ENCODE measurements around the gene CCER1.
"Not testable (repeated sequence)": the region's sequence is repeated elsewhere in the genome, so short reads cannot be mapped to it uniquely, and the experiment has no call there.

Gene CCER1, protein sequence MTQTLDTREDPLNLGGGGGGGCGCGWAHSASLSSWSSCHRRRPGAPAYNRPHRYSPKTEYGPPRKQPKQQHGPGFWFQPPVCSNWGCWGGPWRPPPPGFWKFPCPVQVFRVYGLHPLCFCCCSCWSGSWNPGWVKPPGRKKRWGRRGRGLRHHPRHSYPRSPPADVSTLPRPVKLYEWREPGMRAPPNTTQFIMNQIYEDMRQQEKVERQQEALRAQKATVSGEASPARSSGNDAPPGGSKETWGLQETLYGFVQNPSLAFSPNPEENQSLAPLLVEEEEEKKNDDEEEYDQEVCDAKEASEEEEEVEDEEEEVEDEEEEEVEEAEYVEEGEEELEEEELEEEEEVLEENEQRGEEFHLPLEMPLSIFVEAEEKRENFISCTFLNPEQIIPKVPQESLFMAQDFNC

DNA sequence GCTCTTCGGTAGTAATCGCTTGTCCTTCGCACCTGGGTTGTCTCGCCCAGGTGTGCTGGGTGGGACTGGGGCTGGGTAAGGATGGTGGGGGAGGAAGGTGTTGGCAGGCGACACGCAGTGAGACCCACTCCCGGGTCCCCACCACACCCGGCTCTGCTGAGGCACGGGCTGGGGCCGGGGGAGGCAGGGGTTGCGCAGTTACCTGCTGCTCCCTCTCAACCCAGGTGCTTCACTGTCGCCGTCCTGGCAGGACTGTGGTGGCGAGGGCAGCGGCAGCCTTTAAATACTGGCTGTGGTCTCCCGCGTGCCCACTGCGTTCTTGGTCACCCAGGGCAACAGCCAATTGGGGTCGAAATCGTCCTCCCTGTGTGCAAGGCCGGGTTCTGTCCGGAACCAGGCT is at the start of gene CCER1:
TSS of gene CCER1 (minus strand) at position 256 of the 400 bp plus-strand sequence. CDS start 434 bp downstream, outside the sequence.
- DNase-seq = no peak

DNA sequence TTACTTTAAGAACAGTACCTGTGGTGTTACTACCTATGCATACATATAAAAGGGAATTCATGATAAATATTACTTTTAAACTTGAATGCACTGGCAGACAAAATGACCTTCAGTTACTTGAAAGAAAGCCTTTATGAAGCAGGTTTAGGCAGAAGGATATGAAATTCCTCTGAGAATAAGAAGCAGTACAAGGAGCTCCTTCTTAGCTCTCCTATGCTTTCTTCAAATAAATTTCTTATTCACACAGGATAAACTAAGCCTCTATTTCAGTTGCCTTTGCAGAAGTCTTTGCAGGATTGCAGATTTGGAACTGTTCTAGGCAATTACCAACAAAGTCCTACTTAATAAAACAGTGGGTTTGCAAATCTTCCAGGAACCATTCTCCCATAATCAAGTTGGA is 48.8 kb upstream of the CCER1 start:
- no peak for DNase-seq

DNA sequence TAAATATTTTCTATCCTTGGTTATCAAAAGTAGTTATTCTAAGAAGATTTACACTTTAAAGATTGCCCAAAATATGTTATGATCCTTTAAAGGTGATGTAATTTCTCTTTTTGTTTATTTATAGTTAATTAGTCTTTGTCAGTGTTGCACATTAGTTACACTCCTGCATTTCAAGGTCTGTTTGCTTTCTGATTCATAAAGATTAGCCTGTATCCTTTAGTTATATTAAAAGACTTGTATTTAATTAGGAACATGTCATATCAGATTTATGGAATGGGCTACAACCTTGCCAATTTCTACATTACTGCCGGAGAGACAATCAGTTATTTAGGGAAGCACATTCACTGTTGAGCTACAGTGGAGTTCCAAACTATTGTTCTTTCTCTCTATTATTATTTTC is 46.3 kb upstream of the CCER1 start:
- no peak for DNase-seq

GRCh38 chr12:90999966-91000365 is 45.0 kb upstream of the CCER1 start:
- peak; percentile 37 for DNase-seq

GRCh38 chr12:90999527-90999926 is 44.6 kb upstream of the CCER1 start:
- no peak for DNase-seq

DNA sequence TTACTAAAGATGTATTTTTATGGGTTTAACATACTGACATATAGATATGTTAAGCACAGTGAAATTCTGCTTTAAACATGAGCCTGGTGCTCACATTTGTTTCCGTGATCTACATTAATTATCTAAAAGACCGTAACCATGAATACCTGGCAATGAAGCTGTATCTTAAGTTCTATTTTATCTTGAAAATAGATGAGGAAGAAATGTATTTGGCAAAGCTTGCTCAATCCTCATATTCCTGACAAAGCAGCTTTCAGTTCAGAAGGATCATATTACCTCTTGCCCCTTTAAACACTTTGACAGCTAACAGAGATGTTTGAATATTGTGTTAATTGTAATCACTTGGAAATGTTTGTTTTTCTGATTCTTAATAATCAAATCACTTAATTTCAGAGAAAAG is 40.0 kb upstream of the CCER1 start:
- no peak for DNase-seq

DNA sequence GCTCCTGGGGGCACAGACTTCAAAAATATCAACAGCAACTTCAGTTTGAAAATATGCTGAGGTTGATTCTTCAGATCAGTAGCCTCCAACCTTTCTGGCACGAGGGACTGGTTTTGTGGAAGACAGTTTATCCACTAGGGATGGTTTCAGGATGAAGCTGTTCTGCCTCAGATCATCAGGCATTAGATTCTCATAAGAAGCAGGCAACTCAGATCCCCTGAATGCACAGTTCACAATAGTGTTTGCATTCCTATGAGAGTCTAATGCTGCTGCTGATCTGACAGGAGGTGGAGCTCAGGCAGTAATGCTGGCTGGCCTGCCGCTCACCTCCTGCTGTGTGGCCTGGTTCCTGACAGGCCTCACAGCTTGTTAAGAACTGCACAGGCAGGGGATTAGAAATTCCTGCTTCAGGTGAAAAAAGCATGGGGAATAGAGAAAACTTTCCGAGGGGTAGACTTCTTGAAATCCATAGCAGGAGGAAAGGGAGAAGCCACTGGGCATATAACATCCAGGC is 37.0 kb upstream of the CCER1 start:
- DNase-seq = no peak

DNA sequence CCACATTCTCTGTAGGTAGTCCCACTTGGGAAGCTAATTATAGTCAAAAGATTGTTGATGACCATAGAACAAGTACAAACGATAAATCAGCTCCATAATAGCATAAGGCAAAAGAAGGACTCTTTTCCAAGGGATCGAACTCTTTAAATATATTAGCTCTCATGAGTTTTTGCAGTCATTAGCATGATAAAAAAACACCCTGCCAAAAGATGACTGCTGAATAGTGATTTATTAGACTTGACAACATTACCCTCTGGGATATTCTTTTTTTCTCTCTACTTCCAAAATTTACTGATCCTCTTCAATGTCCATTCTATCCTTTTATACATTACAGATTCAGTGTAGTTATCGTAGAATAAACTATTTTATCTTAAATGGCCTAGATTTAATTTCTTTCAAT is 35.6 kb upstream of the CCER1 start:
- DNase-seq = no peak

DNA sequence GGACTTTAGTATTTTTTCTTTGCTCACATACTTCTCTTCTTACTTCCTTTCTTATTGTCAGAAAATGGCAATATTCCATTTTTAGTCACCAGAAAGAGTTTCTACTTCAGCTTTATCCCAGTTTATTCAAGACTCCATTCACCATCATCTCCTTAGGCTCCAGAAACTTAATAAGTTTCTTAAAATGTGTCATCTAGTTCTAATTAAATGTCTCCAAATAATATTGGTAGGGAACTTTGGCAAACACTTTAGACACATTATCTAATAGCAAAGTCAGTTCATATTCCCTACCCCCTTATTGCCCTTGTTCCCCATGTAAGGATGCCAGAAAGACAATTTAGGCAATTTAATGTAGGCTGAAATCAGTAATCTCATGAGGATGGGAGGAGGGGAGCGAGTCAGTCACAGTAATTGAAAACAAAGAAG is 34.7 kb upstream of the CCER1 start:
- DNase-seq = no peak

- DNase-seq = no peak
These were observed 32.5 kb upstream of the CCER1 start for GRCh38 chr12:90987520-90987919.

DNA sequence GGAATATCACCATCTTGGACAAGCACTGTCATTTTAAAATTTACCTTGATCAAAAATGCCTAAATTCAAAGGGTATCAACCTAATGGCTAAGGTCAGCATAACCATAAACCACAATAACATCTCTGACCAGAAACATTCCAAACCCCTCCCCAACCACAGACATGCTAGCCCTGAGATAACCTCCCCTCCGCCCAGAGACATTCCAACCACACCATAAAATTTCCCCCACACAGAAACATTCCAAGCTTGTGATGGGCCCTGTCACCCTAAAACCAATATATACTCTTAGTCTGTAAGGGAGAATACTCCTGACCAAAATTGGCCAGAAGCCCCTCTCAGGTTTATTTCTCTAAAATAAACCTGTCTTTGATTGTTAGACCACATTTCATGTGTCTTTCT is 32.1 kb upstream of the CCER1 start:
- peak; percentile 68 for DNase-seq

DNA sequence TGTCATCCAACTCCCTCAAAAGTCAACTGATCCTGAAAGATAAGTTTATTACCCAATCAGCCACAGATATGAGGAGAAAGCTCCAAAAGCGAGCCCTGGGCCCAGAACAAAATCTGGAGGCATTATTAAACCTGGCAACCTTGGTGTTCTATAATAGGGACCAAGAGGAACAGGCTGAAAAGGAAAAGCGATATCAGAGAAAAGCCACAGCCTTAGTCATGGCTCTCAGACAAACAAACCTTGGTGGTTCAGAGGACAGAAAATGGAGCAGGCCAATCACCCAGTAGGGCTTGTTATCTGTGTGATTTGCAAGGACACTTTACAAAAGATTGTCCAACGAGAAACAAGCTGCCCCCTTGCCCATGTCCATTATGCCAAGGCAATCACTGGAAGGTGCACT is 30.4 kb upstream of the CCER1 start:
- not testable (repeated sequence) for DNase-seq

- DNase-seq = no peak
These were observed 29.1 kb upstream of the CCER1 start for GRCh38 chr12:90984114-90984513.

- DNase-seq = no peak
These were observed 27.2 kb upstream of the CCER1 start for GRCh38 chr12:90982170-90982569.

- DNase-seq = no peak
These were observed 25.0 kb upstream of the CCER1 start for GRCh38 chr12:90979951-90980350.

DNA sequence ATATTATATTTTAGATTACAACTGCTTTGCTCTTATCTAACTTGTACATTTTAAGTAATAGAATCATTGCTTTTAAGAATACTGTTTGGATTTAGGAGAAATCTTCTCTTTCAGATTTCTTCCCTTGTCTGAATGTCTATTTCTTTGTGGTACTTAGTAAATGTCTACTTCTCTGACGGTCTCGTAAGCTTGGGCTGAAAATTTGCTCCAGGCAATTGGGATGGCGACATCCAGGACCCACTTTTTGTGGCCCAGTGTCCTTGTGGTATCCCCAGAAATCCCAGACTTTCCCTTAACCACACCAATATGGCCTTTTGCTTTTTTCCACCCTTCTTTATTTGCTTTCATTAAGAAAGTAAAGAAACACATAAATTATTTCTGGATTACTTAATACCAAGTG is 24.0 kb upstream of the CCER1 start:
- no peak for DNase-seq

GRCh38 chr12:90978117-90978770 is 23.3 kb upstream of the CCER1 start:
- DNase-seq = peak; percentile 71

- DNase-seq = no peak
These were observed 22.2 kb upstream of the CCER1 start for GRCh38 chr12:90977224-90977623.

DNA sequence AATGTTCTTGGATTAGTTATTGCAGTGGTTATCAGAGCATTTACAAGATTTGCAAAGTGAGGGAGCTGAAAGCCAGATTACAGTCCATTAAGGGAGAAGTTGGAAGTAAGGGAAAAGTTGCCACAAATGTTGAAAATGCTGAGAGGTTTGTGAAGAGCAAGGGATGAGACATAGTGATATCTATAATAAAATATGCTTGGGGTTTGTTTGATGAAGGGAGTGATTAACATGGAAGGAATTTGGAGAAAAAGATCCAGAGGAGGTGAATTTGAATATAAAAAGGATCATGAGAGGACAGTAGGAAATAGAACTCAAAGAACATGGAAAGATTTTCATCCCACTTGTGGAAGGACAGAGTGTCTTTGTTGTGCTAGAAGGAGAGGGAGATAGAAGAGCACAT is 19.3 kb upstream of the CCER1 start:
- peak; percentile 72 for DNase-seq

GRCh38 chr12:90972226-90972625 is 17.2 kb upstream of the CCER1 start:
- peak; percentile 28 for DNase-seq

DNA sequence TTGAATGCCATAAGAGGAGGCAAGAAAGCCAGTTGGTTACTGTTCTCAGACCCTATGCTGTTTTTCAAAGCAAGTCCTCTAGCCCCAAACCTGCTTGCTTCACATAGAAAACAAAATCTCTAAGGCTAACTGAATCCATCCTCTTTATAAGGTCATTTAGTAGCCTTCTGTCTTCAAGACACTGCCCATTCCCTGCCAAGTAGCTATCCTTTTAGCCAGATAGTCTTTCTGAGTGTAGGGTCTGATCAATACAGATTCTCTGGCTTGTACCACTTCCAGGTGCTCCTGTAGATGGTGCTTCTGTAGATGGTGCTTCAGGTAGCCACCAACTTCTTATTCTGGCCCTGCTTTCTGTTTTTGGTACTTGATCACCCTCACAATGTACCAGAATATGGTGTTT is 15.9 kb upstream of the CCER1 start:
- no peak for DNase-seq

DNA sequence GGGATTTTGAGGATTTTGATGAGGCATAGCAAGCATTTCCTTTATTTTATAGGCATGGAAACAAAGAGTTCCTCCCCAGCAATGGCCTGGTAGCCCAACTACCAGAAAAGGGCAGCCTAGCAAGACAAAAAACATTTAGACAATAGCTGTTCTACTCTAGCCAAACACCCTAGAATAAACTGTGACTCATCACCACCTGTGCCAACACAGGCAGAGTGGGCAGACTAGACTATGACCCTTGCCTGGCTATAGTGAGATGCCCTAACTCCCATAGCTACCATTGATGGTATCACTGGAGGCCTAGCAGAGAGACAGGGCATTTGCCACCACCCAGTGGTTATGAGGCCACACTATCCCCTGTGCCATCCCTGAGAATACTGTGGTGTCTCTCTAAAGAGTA is 15.5 kb upstream of the CCER1 start:
- DNase-seq = no peak

GRCh38 chr12:90969851-90970250 is 14.9 kb upstream of the CCER1 start:
- DNase-seq = no peak

GRCh38 chr12:90969346-90969745 is 14.4 kb upstream of the CCER1 start:
- no peak for DNase-seq

Measured in EL (cell line).